Stimulated activated CD4-positive, alpha-beta T cell treated with anti-CD3 and anti-CD28 coated beads, Interleukin-12 subunit alpha, Interleukin-12 subunit beta, amount 100 ng/mL, for 24 hours (primary cell): Measurements from ENCODE around the gene AMOT.

Experiments
- DNase-seq, 2 experiments: peaks; one replicate each; pipeline ENCODE4 v3.0.0-alpha.2; 2020; ENCODE audit warnings: low read depth in 2 of 2

Gene AMOT

DNA sequence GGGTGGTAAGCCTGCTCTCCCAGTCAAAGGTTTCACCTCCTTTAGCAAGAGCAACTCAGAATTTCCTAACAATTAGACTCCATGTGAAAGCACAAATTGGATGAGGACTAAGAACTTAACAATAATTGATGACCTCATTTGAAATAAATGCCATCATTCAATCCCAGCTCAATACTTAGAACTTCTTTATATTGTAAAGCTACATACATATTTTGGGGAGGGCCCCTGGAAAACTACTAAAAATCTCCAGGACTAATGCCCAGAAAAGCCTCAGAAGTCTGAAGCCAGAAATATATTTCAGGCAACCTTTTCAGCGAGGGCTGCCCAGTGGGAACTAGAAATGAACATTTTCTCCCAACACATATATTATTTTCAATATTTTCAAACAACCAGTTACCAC lies 38.1 kb downstream of the AMOT start:
- DNase-seq: no peak

GRCh38 chrX:112800971-112801775 lies 39.5 kb downstream of the AMOT start:
- no peak for DNase-seq

DNA sequence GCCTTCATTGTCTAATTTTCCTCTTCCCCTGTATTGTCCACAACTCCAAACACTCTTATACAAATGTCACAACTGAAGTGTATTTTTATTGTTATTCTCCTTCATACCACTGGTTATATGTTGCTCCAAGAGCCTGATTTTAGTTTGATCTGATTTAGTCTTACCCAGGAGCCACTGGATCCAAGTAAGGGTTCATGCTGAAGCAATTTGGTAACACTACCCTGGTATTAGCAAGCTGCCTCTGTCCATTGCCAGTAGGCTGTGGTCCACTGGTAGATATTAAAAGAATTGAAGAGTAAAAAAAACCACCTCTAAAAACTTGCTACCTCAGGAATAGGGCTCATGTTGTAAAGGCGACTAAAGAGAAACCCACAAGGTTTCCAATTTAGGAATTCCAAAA lies 41.2 kb downstream of the AMOT start:
- no peak for DNase-seq

GRCh38 chrX:112798736-112799135 lies 41.9 kb downstream of the AMOT start:
- DNase-seq: no peak

DNA sequence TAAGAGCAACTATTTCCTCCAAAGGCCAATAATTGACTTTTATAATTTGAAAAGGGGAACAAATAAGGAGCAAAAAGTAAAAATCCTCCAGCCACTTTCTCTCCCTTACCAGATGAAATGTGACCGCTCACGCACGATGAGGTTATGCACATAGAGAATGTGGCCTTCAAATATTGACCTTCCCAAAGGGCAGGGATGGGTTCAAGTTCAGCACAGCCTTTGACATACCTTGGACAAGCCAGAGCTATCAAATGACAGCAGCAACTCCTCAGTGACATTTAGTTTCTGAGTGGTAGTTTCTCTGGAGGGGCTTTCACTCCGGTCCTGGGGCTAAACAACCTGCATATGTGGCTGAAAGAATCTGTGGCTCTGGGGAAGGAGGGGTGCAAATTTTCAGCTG lies 50.7 kb downstream of the AMOT start:
- no peak for DNase-seq

DNA sequence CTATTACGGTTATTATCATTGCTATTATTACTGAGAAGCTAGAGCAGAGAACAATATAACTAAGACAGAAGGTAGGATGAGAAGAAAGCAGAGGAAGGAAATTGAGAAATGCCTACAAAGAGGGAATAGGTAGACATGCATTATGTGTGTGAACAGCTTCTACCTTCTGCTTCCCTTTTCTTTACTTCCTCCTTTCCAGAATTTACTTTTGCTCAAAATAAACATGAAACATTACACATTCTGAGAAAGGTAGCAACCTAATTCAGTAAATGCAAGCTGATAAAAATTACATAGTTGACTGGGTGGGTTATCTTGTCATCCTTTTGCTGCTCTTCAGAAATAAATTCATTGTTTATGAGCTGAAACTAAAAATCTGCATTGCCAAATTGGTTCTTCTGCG lies 54.6 kb downstream of the AMOT start:
- no peak for DNase-seq

DNA sequence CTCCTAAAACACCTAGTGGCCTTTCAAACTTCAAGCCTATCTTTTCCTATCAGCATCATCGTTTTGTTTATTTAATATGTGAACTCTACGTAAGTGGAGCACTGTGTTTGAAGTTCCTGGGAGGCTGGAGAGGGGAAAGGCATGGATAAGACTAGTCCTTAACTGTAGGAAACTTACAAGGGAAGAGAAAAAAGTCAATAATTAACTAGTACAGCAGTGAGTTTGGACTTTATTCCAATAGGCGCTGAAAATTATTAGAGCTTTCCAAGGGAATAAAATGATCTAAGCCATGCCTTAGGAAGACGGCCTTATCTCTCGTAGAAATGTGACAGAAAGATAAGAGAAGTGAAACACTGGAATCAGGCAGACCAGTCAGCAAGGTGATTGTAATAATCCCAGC lies 55.3 kb downstream of the AMOT start:
- no peak for DNase-seq

DNA sequence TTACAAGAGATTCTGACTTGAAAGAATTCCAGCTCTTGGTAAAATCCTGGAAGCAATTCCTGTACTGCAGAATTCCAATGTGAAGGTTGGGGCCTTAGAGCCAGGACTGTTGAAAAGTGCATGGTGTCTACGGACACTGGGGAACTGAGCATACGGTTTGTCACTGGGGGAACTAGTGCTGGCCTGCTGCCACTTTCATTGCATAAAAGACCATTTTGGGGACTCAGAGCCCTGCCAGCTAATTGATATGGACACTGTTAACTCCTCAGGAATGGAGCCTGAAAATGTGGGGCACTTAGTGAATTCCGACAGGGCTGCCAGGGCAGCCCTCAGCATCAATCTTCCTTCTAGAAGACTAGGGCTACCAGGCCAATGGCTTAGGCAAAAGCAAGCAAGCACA lies 55.9 kb downstream of the AMOT start:
- no peak for DNase-seq

DNA sequence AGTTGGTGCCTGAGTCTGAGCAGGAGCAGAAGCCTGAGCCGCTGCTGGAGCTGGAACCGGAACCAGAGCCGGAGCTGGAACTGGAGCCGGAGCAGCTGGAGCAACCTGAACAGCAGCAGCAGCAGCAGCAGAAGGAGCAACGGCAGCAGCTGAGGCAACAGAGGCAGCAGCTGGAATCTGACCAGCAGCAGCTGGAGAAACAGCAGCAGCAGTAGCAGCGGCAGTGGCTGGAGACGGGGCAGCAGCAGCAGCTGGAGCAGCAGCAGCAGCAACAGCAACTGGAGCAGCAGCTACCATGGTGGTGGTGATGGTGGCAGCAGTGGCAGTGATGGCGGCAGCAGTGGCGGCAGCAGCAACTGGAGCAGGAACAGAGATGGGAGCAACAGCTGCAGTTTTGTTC lies 61.5 kb downstream of the AMOT start:
- DNase-seq: no peak

DNA sequence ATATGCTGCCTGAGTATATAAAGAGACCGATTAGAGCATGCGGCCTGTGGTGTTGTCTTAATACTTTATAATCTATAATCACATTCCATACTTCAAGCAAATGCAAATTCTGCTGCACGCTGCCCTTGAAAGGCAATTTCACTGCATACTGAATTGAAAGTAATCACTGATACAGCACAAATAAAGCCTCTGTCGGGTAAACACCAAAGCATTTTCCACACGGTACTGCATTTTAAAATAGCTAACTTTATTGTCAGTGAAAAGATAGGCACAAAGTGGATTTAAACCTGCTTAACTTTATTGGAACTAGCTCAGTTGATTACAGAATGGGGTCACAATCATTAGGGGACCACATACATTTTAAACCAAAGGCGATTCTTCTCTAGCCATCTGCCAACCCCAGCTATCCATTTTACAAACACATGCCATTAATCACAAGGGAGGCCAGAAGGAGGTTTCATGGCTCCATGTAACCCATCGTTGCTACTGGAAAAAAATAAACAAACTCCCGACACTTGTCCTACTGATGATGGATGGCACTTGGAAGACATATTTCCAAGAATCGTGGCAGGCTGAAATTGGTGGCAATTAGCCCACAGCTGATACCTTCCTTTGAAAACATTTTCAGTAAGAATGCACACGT lies 65.9 kb downstream of the AMOT start:
- no peak for DNase-seq

DNA sequence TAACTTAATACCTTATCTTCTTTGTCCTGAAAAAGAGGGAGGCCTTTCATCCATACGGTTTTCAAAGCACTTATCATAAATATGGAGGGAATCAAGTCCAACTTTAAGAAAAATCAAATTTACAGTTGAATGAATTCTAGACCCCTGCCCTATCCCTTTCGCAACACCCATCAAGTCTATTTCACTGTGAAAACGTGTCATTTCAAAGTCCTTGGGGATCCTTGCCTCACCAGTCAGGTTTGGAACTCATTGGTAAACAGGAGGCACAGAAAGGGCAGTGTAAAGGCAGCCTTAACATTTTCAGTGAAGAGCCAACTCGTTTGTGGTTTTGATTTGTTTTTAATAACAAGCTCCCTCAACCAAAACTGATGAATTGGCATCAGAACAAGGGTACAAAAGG lies 66.5 kb downstream of the AMOT start:
- DNase-seq: no peak

DNA sequence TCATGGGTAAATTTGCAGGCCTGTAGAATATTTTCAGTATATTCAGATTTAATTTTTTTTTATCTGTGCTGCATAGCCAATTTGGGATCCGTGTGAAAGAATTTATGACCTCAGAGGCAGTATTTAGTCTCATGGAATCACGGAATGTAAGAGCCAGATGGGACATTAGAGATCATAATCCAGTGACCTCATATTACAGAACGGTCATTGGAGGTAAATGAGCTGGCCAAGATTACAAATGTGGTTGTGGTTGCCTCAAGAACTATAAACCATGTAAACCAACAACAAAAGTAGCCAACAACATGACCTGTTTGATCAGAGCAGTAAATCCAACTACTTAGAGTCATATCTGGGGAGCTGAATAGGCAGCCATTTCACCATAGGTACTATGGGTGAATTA lies 71.6 kb downstream of the AMOT start:
- DNase-seq: no peak

DNA sequence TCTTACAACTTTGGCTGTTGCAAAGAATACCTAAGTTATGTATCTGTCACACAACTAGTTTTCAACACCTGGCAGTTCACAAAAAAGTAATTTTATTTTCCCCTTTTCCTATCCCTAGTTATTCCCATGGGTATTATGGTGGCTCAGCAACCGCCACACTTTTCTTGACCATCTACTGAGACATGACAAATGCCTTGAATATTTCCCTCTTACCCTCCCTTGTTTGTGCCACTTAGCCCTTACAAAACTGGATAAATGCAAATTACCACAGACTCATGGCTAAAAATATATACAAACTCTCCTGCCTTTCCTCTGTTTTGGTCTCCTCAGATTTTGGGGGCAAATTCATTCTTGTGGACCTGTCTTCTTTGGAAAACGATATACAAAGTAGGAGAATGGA lies 72.1 kb downstream of the AMOT start:
- DNase-seq: no peak

DNA sequence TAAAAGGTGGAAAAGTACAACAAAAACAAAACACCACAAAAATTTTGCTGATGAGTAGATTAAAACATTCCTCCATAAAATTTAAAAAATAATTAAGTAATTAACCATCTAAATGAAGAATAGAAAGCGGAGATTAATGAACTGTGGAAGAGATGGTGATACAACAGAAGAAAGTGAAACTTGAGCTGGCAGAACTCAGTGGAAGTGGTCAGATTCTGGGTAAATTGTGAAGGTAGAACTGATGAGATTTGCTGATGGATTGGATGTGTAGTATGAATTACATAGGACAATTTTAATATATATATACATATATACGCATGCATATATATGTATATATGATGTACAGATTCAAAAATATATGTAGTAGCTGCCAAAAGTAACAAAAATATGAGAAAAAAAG lies 73.9 kb downstream of the AMOT start:
- DNase-seq: no peak

DNA sequence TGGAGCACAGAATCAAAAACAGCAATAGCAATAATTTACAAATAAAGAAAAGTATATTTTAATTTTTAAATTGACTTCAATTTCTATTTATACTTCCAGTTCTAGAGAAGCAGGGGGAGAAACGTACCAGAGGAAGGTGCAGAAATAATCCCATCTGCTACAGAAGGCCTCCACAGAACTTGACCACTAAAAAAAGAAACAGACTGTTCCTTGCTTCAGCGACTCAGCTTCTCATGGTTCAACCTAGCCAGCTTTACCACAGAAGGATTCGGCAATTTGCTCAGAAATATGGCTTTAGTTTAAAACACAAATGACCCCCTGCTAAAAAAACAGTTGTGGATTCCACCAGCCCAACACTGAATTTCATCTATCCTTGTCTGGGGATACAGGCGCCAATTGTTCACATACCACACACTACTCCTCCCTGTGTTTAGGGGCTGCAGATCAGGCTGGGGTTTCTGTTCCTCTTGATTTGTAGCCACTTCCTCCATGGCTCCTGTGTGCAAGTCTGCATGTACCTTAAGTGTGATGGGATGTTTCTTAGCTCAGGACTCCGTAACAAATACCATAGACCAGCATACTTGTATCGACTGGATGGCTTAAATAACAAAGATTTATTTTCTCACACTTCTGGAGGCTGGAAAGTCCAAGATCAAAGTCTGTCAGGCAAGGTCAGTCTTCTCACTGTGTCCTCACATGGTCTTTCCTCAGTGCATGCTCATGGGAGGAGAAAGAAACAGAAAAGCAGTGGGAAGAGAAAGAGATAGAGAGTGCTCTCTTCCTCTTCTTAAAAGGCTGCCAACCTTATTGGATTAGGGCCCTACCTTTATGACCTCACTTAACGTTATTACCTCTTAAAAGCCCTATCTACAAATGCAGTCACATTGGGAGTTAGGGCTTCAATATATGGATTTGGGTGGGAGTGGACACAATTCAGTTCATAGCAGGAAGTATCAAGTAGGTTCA lies 79.1 kb downstream of the AMOT start:
- no peak for DNase-seq

DNA sequence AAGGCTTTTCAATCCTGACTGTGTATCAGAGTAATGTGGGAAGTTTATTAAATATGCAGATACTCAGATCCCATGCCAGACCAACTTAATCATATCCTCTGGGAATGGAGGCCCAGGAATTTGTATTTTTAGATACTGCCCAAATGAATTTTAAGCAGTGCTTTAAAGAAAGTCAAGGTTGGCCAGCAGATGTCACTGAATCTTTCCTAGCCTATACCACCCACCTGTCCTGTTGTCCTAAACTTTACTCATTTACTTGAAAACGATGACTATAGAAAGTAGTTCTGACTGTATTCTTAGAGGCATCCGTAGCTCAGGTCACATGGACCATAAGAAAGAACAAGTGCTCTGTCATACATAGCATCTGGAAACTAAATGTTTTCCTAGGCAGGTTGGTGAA lies 79.9 kb downstream of the AMOT start:
- DNase-seq: no peak

DNA sequence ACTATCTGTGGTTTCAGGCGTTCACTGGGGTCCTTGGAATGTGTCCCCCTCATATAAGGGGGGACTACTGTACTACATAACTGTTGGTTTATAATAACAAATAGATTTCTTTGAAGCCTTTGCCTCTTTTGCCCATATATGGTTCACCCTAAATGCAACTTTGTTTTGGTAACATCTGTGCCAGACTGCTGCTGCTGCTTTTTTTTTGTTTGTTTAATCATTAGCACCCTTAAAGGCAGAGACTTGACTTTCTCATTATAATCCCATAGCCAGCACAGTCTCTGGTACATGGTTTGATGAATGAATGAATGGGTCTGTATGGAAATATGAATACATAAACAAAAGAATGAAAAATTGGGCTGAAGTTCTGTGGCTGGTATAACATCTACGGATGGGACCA lies 80.7 kb downstream of the AMOT start:
- no peak for DNase-seq

GRCh38 chrX:112759512-112759911 lies 81.1 kb downstream of the AMOT start:
- DNase-seq: no peak

GRCh38 chrX:112757946-112758345 lies 82.7 kb downstream of the AMOT start:
- no peak for DNase-seq

DNA sequence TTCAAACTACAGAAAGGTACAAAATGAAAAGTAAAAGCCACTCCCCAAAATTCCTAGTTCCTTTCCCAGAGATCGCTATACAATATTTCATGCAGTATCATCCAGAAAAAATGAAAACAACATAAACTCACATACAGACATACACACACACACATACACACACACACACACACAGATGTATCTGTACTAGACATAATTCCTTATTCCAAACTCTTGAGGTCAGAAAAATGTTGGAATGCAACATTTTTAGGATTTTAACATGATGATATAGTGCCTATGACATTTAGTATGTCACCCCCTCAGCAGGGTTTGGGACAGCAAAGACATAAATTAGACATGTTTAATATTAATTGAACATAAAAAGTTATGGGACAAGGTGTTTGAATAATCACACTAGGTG lies 87.5 kb downstream of the AMOT start:
- DNase-seq: no peak

DNA sequence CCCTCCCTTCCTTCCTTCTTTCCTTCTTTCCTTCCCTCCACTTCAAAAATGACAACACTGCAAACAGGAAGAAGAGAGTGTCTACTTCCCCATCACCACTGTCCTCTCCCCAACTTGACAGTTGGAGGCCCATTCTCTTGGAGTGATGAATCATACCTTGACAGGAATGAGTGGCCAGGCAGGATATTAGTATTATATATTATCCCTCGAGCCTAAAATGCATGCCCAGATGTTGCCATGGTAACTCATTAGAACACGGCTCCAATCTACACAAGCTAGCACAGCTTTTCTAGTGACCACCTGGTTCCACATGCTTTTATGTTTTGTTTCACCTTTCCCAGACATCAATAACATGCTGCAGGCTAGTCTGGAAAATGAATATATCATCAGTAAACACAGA lies 89.6 kb downstream of the AMOT start:
- no peak for DNase-seq

DNA sequence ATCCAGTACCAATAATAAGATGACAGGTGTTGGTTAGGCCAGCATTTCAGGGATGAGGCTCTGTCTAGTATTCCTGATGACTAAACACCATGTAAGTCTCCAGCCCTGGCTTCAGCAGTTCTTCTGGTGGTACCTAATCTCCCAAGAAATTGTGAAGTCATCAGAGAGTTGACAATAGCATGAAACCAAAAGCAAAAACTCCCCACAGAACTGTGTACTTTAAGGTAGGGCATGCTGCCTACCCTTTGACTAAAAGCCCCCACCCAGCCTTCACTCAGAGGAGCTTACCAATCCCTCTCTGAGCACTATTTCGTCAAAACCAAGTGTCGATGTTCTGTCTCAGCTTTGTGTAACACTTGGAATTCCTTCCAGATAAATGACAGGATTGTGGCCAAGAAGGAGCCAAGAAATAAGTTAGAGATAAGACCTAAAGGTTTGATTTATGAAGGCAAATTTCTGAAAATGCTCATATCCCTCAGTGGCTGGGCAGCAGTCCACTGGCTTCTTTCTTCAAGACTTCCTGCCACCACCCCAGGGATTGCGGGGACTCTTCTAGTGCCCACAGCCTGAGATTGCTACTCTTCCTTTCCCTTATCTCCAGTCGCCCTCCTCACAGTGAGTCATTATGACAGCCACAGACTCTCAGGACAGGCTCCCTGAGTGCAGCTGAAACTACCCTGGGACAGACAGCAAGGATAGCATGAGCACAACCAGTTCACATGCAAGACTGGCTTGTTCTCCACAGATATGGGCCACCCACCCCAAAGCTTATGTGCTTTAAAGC lies 93.6 kb downstream of the AMOT start:
- DNase-seq: no peak
